Hepatocyte (in vitro differentiated cells): ENCODE measurements around the gene TMEM121. TPM values are rescaled to one million over a fixed set of nuclear protein-coding genes. Genes with fewer than 3 reads are reported as not detected.

Source experiments
- DNase-seq: peaks from one replicate; pipeline ENCODE4 v3.0.0-alpha.2; 2016; ENCODE audit warnings: low spot score
- H2AFZ ChIP-seq: fragments of 200-600 bp; sonication (generic); 2 replicates; pipeline ENCODE4 v1.6.0; 2016; ENCODE audit warnings: antibody characterized with exemption, mild to moderate bottlenecking
- H3K27ac ChIP-seq: fragments of 200-600 bp; sonication (generic); 2 replicates; pipeline ENCODE4 v1.5.1; 2016; ENCODE audit warnings: mild to moderate bottlenecking
- H3K27me3 ChIP-seq: fragments of 200-600 bp; sonication (generic); 2 replicates; pipeline ENCODE4 v1.6.1; 2016
- H3K36me3 ChIP-seq: fragments of 200-600 bp; sonication (generic); replicated peaks from 2 replicates; pipeline ENCODE4 v1.5.1; 2016; ENCODE audit warnings: low read depth; ENCODE audit not compliant: insufficient read depth
- H3K4me1 ChIP-seq: fragments of 200-600 bp; sonication (generic); 2 replicates; pipeline ENCODE4 v1.5.1; 2016; ENCODE audit warnings: mild to moderate bottlenecking, moderate library complexity; ENCODE audit not compliant: insufficient read depth
- H3K4me2 ChIP-seq: fragments of 200-600 bp; sonication (generic); 2 replicates; pipeline ENCODE4 v1.6.0; 2016
- H3K4me3 ChIP-seq: fragments of 200-600 bp; sonication (generic); 2 replicates; pipeline ENCODE4 v1.5.1; 2016; ENCODE audit warnings: mild to moderate bottlenecking
- H3K79me2 ChIP-seq: fragments of 200-600 bp; sonication (generic); 2 replicates; pipeline ENCODE4 v1.6.0; 2017; ENCODE audit warnings: mild to moderate bottlenecking
- H3K9me2 ChIP-seq: fragments of 200-600 bp; sonication (generic); replicated peaks from 2 replicates; pipeline ENCODE4 v1.6.0; 2017; ENCODE audit warnings: mild to moderate bottlenecking; ENCODE audit not compliant: insufficient read depth
- H3K9me3 ChIP-seq: fragments of 200-600 bp; sonication (generic); 2 replicates; pipeline ENCODE4 v1.5.1; 2016; ENCODE audit warnings: low read depth, mild to moderate bottlenecking
- H4K20me1 ChIP-seq: fragments of 200-600 bp; sonication (generic); 2 replicates; pipeline ENCODE4 v1.6.0; 2016; ENCODE audit warnings: mild to moderate bottlenecking; ENCODE audit not compliant: insufficient read depth, poor library complexity, severe bottlenecking
- EZH2 ChIP-seq: fragments of 200-600 bp; sonication (generic); IDR thresholded peaks from 2 replicates; pipeline ENCODE4 v1.6.1; 2016; ENCODE audit warnings: antibody characterized with exemption, mild to moderate bottlenecking, borderline replicate concordance
- EZH2phosphoT487 ChIP-seq: fragments of 200-600 bp; sonication (generic); IDR thresholded peaks from one replicate; pipeline ENCODE4 v1.6.1; 2018; ENCODE audit warnings: antibody characterized with exemption, mild to moderate bottlenecking, low read depth, moderate library complexity; ENCODE audit not compliant: unreplicated experiment, severe bottlenecking
- WGBS: methylation state at CpG from one replicate; pipeline ENCODE4 v1.1.6; 2016; ENCODE audit warnings: low lambda C conversion rate; ENCODE audit errors: missing lambda C conversion rate; 5-methylcytosine and 5-hydroxymethylcytosine counted together
- polyA plus RNA-seq: library from polyadenylated mRNA; unstranded; fragments of >200 nt; fragmentation: Nextera tagmentation; extraction: Ambion mirVana; gene quantifications from 2 replicates; pipeline ENCODE4 v1.2.1, GENCODE V29; 2016
- total RNA-seq: library from RNA; depleted of rRNA; stranded (reverse); fragments of >200 nt; gene quantifications from 2 replicates; pipeline ENCODE4 v1.2.3, GENCODE V29; 2014
- TF ChIP-seq, protein P1 (sequence below): fragments of 200-600 bp; sonication (generic); IDR thresholded peaks from 2 replicates; pipeline ENCODE4 v1.5.1; 2016; ENCODE audit warnings: antibody characterized with exemption, mild to moderate bottlenecking; ENCODE audit not compliant: poor library complexity

The TMEM121 gene
- total and polyA plus RNA-seq, 2 experiments from 2014 or later = 3.0 to 5.8 TPM

DNA sequence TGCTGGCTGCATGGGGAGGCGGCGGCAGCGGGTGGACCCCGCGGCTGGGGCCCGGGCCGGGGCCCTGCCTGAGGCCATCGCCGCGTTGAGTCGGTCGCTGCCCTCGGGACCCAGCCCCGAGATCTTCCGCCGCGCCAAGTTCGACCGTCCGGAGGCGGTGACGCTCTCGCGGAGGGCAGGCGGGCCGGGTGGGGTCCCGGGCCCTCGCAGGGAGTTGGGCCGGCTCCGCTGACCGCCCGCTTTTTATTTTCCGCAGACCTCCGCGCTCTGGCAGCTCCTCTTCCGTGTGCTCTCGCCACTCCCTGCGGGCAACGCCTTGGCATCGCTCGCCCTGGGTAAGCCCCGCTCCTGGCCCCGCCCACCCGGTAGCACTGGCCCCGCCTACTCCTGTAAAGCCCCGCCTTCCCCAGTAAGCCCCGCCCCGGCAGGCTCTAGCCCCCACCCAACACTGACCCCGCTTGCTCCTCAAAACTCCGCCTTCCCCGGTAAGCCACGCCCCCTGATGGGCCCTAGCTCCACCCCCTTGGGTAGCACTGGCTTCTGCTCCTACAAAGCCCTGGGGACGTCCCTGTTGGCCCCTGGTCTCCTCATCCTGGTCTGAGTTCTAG is 34.9 kb upstream of the TMEM121 start:
- no peak overlapping the region for H2AFZ ChIP-seq
- no peaks in the 10 kb centered on the region for H3K9me2 ChIP-seq
- H3K79me2 ChIP-seq = no peaks in the 10 kb centered on the region
- H3K4me3 ChIP-seq = no peak overlapping the region
- peaks cover 10% of the 10 kb centered on the region for H3K4me1 ChIP-seq
- H3K36me3 ChIP-seq = no peaks in the 10 kb centered on the region
- H3K9me3 ChIP-seq = no peaks in the 10 kb centered on the region
- WGBS = 51% methylated on average over 12 of the region's 53 CpGs
- no peaks in the 10 kb centered on the region for H4K20me1 ChIP-seq
- H3K27ac ChIP-seq = no peak overlapping the region
- H3K27me3 ChIP-seq = peaks cover 5% of the 10 kb centered on the region
- H3K4me2 ChIP-seq = peak overlapping the region; percentile 79
- DNase-seq = peak; percentile 65
- TF ChIP-seq EZH2 = no peak
- no peak for TF ChIP-seq EZH2phosphoT487
- TF ChIP-seq, protein P1, sequence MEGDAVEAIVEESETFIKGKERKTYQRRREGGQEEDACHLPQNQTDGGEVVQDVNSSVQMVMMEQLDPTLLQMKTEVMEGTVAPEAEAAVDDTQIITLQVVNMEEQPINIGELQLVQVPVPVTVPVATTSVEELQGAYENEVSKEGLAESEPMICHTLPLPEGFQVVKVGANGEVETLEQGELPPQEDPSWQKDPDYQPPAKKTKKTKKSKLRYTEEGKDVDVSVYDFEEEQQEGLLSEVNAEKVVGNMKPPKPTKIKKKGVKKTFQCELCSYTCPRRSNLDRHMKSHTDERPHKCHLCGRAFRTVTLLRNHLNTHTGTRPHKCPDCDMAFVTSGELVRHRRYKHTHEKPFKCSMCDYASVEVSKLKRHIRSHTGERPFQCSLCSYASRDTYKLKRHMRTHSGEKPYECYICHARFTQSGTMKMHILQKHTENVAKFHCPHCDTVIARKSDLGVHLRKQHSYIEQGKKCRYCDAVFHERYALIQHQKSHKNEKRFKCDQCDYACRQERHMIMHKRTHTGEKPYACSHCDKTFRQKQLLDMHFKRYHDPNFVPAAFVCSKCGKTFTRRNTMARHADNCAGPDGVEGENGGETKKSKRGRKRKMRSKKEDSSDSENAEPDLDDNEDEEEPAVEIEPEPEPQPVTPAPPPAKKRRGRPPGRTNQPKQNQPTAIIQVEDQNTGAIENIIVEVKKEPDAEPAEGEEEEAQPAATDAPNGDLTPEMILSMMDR = no peak

DNA sequence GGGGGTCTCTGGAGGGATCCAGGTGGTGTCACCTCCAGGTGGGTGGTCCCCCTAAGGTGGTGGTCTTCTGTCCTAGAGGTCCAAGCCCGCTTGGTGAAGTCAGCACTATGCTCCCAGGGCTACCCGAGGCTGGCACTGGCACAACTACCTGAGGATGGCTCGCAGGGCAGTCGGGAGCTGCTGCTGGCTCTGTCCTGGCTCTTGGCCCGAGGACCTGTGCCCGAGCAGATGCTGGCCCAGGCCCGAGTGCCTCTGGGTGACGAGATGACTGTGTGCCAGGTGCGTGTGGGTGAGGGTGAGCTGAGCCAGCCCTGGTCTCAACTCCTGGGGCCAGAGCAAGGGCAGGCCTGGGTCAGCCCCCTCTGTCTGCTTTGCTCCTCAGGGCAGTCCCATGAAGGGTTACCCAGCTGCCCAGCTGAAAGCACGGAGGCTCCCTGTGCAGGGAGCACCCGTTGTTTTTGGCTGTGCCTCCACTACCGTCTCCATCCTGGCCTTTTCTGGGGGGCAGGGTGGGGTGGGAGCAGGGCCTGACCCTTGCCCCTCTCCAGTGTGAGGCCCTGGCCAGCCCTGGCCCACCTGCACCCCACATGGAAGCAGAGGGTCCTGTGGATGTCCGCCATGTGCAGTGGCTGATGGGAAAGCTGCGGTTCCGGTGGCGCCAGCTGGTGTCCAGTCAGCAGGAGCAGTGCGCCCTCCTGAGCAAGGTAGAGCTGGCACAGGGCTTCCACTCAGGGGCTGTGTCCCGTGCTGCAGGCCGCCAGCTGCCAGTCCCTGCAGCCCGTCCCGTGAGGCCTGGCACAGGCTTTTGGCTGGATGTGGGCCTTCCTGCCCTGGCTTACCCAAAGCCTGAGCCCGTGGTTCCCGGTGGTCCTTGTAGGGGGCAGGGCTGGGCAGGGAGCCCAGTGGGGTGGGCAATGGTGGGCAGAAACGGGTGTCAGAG is 34.1 kb upstream of the TMEM121 start:
- 97% methylated on average over 20 of the region's 24 CpGs for WGBS
- Histone ChIP-seq H3K27ac (no peak overlapping the region), H3K9me2 (no peaks in the 10 kb centered on the region), H4K20me1 (no peaks in the 10 kb centered on the region), H2AFZ (no peak overlapping the region), H3K27me3 (no peaks in the 10 kb centered on the region), H3K4me2 (no peak overlapping the region), H3K4me3 (no peak overlapping the region), H3K79me2 (no peaks in the 10 kb centered on the region), H3K4me1 (peaks cover 10% of the 10 kb centered on the region), H3K9me3 (no peaks in the 10 kb centered on the region), H3K36me3 (no peaks in the 10 kb centered on the region)
- DNase-seq = peak; percentile 5
- no peak for TF ChIP-seq EZH2
- TF ChIP-seq EZH2phosphoT487 = no peak
- TF ChIP-seq, protein P1 = no peak

DNA sequence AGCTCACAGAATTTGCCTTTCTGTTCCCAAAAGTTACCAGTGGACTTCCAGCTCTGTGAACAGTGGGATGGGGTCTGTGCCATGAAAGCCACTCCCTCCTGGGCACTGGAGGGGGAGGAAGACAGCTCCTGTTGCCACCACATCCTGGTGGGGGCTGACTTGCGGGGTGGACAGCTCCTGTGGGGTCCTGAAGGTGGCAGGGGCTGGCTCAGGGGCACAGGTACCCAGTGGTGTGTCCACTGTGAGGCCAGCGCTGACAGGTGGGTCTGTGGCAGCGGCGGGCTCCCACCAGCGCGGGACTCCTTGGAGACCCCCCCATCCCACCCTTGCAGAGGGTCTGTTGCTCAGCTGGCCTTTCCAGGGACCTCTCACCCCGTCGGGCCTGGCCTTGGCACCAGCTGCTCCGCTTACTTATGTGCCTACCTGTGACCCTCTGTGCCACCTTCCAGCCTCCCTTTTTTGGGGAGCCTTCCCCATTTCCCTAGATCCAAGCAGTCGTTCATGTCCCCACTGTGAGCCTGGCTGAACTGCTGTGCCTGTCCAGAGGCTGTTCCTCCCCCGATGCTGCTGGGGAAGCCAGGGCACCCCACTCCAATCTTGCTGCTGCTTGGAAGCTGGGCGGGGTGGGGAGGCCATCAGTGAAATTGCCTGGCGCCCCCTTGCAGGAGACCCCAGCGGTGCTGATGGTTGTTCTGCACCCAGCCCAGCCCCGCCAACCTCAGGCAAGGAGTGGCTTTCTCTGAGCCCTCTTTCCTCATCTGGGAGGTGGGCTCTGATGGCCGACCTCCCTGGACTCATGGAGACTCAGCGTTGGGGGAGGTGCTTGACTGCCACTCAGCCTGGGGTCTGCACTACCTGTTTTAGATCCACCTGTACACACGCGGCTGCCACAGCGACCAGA is 33.2 kb upstream of the TMEM121 start:
- H3K79me2 ChIP-seq = no peaks in the 10 kb centered on the region
- no peak for TF ChIP-seq EZH2
- no peak for TF ChIP-seq EZH2phosphoT487
- TF ChIP-seq, protein P1 = no peak
- H4K20me1 ChIP-seq = no peaks in the 10 kb centered on the region
- H2AFZ ChIP-seq = no peak overlapping the region
- H3K27ac ChIP-seq = no peak overlapping the region
- 85% methylated on average over 18 of the region's 20 CpGs for WGBS
- H3K4me2 ChIP-seq = no peak overlapping the region
- H3K4me3 ChIP-seq = no peak overlapping the region
- peaks cover 7% of the 10 kb centered on the region for H3K4me1 ChIP-seq
- no peaks in the 10 kb centered on the region for H3K9me3 ChIP-seq
- no peaks in the 10 kb centered on the region for H3K9me2 ChIP-seq
- H3K36me3 ChIP-seq = no peaks in the 10 kb centered on the region
- no peaks in the 10 kb centered on the region for H3K27me3 ChIP-seq
- peak; percentile 7 for DNase-seq
